Activated CD4-positive, alpha-beta T cell treated with anti-CD3 and anti-CD28 coated beads, Interleukin-2, amount 50 U/mL, for 16 hours (primary cell): ENCODE measurements around the gene KRT5.
"Not testable (repeated sequence)": the region's sequence is repeated elsewhere in the genome, so short reads cannot be mapped to it uniquely, and the experiment has no call there.

Source experiments
- DNase-seq: peaks from one replicate; pipeline ENCODE4 v3.0.0-alpha.2; 2020

KRT5 gene

GRCh38 chr12:52518574-52519386, 1.4 kb downstream of the KRT5 start:
- no peak for DNase-seq

- DNase-seq: no peak
Measured at GRCh38 chr12:52517888-52518287, 2.3 kb downstream of the KRT5 start.

- DNase-seq: no peak
Measured at GRCh38 chr12:52517005-52517835, 3.0 kb downstream of the KRT5 start.

GRCh38 chr12:52515927-52516831, 4.0 kb downstream of the KRT5 start:
- no peak for DNase-seq

GRCh38 chr12:52515319-52515646, 4.9 kb downstream of the KRT5 start:
- no peak for DNase-seq

- no peak for DNase-seq
Measured at GRCh38 chr12:52514471-52515318, 5.5 kb downstream of the KRT5 start.

- DNase-seq: no peak
Measured at GRCh38 chr12:52513736-52514135, 6.5 kb downstream of the KRT5 start.

GRCh38 chr12:52508211-52508610, 12.0 kb downstream of the KRT5 start:
- no peak for DNase-seq

- DNase-seq: peak; percentile 11
Measured at GRCh38 chr12:52506858-52507715, 13.1 kb downstream of the KRT5 start.

GRCh38 chr12:52502877-52503276, 17.3 kb downstream of the KRT5 start:
- no peak for DNase-seq

- DNase-seq: no peak
Measured at GRCh38 chr12:52501490-52501889, 18.7 kb downstream of the KRT5 start.

GRCh38 chr12:52500574-52500973, 19.6 kb downstream of the KRT5 start:
- not testable (repeated sequence) for DNase-seq

GRCh38 chr12:52499806-52500560, 20.2 kb downstream of the KRT5 start:
- no peak for DNase-seq

- no peak for DNase-seq
Measured at GRCh38 chr12:52498946-52499345, 21.2 kb downstream of the KRT5 start.

- no peak for DNase-seq
Measured at GRCh38 chr12:52497975-52498374, 22.2 kb downstream of the KRT5 start.

- no peak for DNase-seq
Measured at GRCh38 chr12:52496590-52497071, 23.6 kb downstream of the KRT5 start.

GRCh38 chr12:52496054-52496453, 24.1 kb downstream of the KRT5 start:
- no peak for DNase-seq

- no peak for DNase-seq
Measured at GRCh38 chr12:52495389-52495788, 24.8 kb downstream of the KRT5 start.

- DNase-seq: no peak
Measured at GRCh38 chr12:52494518-52494917, 25.7 kb downstream of the KRT5 start.

GRCh38 chr12:52494100-52494499, 26.1 kb downstream of the KRT5 start:
- DNase-seq: no peak
